IMR-90 (cell line): Measurements from ENCODE around the gene MRPL32. TPM values are rescaled to one million over a fixed set of nuclear protein-coding genes. Genes with fewer than 3 reads are reported as not detected.

Source experiments
- ATAC-seq: fragments of 200-7000 bp; cut with Tn5 transposase; 2 replicates; pipeline ENCODE4 v1.9.1; 2020; ENCODE audit warnings: low read depth, mild to moderate bottlenecking, moderate library complexity
- BruUV-seq: library from RNA; stranded (reverse); fragments of 400-500 nt; replicated peaks from 2 replicates; lab custom pipeline; 2021; lab: Mats Ljungman, UMichigan
- CTCF ChIA-PET: fragments of 300-600 bp; formaldehyde crosslinking; extraction: SDS; loops from one replicate; lab custom pipeline; 2021; ENCODE audit warnings: antibody characterized with exemption; lab: Yijun Ruan, JAX
- POLR2A ChIA-PET: fragments of 300-600 bp; sonication (Branson Sonifier 250); formaldehyde crosslinking; loops from one replicate; lab custom pipeline; 2022; ENCODE audit warnings: antibody characterized with exemption; ENCODE audit not compliant: unreplicated experiment; lab: Charles Lee
- DNase-seq: peaks from one replicate; pipeline ENCODE4 v3.0.0; 2013
- H2AFZ ChIP-seq: replicated peaks from 2 replicates; pipeline ENCODE3; 2013; ENCODE audit warnings: low read length, mild to moderate bottlenecking; ENCODE audit not compliant: poor library complexity
- H2AK5ac ChIP-seq: 2 replicates; pipeline ENCODE4 v1.6.1; 2013; ENCODE audit warnings: low read depth, low read length, inconsistent platforms
- H2AK9ac ChIP-seq: replicated peaks from 2 replicates; pipeline ENCODE3; 2013; ENCODE audit warnings: mild to moderate bottlenecking, low read depth, low read length, moderate library complexity; ENCODE audit not compliant: poor library complexity
- H2BK120ac ChIP-seq: 2 replicates; pipeline ENCODE4 v1.6.1; 2013; ENCODE audit warnings: low read depth, low read length, inconsistent platforms
- H2BK15ac ChIP-seq: 3 replicates; pipeline ENCODE4 v1.6.1; 2013; ENCODE audit warnings: low read depth, low read length, inconsistent platforms
- H2BK20ac ChIP-seq: 2 replicates; pipeline ENCODE4 v1.6.1; 2013; ENCODE audit warnings: low read depth, mild to moderate bottlenecking, inconsistent platforms, low read length, moderate library complexity
- H2BK5ac ChIP-seq: 2 replicates; pipeline ENCODE4 v1.6.1; 2013; ENCODE audit warnings: mild to moderate bottlenecking, low read depth, low read length, inconsistent platforms; ENCODE audit not compliant: poor library complexity, severe bottlenecking
- H3K14ac ChIP-seq: replicated peaks from 2 replicates; pipeline ENCODE4 v1.6.1; 2013; ENCODE audit warnings: low read depth, low read length, inconsistent platforms
- H3K18ac ChIP-seq: 2 replicates; pipeline ENCODE4 v1.6.1; 2013; ENCODE audit warnings: low read depth, low read length, control low read depth
- H3K23ac ChIP-seq: 2 replicates; pipeline ENCODE4 v1.6.1; 2013; ENCODE audit warnings: low read depth, low read length, inconsistent platforms
- H3K27ac ChIP-seq: 2 replicates; pipeline ENCODE4 v1.5.1; 2013; ENCODE audit warnings: mild to moderate bottlenecking, control low read depth, low read length; ENCODE audit not compliant: insufficient read depth
- H3K27me3 ChIP-seq: 2 replicates; pipeline ENCODE4 v1.6.1; 2013; ENCODE audit warnings: low read length; ENCODE audit not compliant: control insufficient read depth, insufficient read depth
- H3K36me3 ChIP-seq: 2 replicates; pipeline ENCODE4 v1.6.1; 2013; ENCODE audit warnings: low read length, mixed read lengths; ENCODE audit not compliant: control insufficient read depth, insufficient read depth
- H3K4ac ChIP-seq: 2 replicates; pipeline ENCODE4 v1.6.1; 2013; ENCODE audit warnings: low read depth, low read length, inconsistent platforms
- H3K4me1 ChIP-seq: 2 replicates; pipeline ENCODE4 v1.6.1; 2013; ENCODE audit warnings: low read length, mixed read lengths; ENCODE audit not compliant: control insufficient read depth, insufficient read depth
- H3K4me2 ChIP-seq: 2 replicates; pipeline ENCODE4 v1.6.1; 2013; ENCODE audit warnings: low read depth, mild to moderate bottlenecking, control low read depth, low read length, moderate library complexity
- H3K4me3 ChIP-seq: 2 replicates; pipeline ENCODE4 v1.5.1; 2013; ENCODE audit warnings: low read depth, mild to moderate bottlenecking, control low read depth, low read length, moderate library complexity; ENCODE audit not compliant: insufficient read depth
- H3K56ac ChIP-seq: 2 replicates; pipeline ENCODE4 v1.6.1; 2013; ENCODE audit warnings: low read length, inconsistent platforms; ENCODE audit not compliant: insufficient read depth; ENCODE audit errors: extremely low read depth
- H3K79me1 ChIP-seq, 2 experiments: 2 replicates each; pipeline ENCODE4 v1.6.1; 2013; ENCODE audit warnings: low read length in 2 of 2, inconsistent platforms in 1 of 2, low read depth in 1 of 2
- H3K9ac ChIP-seq: 2 replicates; pipeline ENCODE4 v1.6.1; 2013; ENCODE audit warnings: low read depth, low read length, control low read depth
- H3K9me1 ChIP-seq: 2 replicates; pipeline ENCODE4 v1.6.1; 2013; ENCODE audit warnings: low read length, inconsistent platforms; ENCODE audit not compliant: insufficient read depth
- H3K9me3 ChIP-seq: 2 replicates; pipeline ENCODE4 v1.6.1; 2013; ENCODE audit warnings: low read length; ENCODE audit not compliant: control insufficient read depth, insufficient read depth
- H4K20me1 ChIP-seq: 2 replicates; pipeline ENCODE4 v1.6.1; 2013; ENCODE audit warnings: low read length, inconsistent platforms; ENCODE audit not compliant: insufficient read depth
- H4K5ac ChIP-seq: 2 replicates; pipeline ENCODE4 v1.6.1; 2013; ENCODE audit warnings: mild to moderate bottlenecking, low read depth, low read length, control low read depth
- H4K8ac ChIP-seq, 2 experiments: 2 replicates each; pipeline ENCODE4 v1.6.1; 2013; ENCODE audit warnings: low read depth in 2 of 2, low read length in 2 of 2, control low read depth in 1 of 2, inconsistent platforms in 1 of 2
- H4K91ac ChIP-seq: 2 replicates; pipeline ENCODE4 v1.6.1; 2013; ENCODE audit warnings: low read depth, low read length, inconsistent platforms; ENCODE audit not compliant: insufficient read depth
- CEBPB ChIP-seq: IDR thresholded peaks from 2 replicates; pipeline ENCODE4 v1.6.1; 2012; ENCODE audit warnings: low read depth, low read length, improper control_type of control experiment
- CHD1 ChIP-seq: IDR thresholded peaks from 2 replicates; pipeline ENCODE4 v1.6.1; 2012; ENCODE audit warnings: low read depth, low read length, improper control_type of control experiment
- MAFK ChIP-seq: IDR thresholded peaks from 2 replicates; pipeline ENCODE4 v1.6.1; 2012; ENCODE audit warnings: low read depth, low read length, improper control_type of control experiment
- MXI1 ChIP-seq: IDR thresholded peaks from 2 replicates; pipeline ENCODE4 v1.6.1; 2012; ENCODE audit warnings: low read depth, mild to moderate bottlenecking, low read length, moderate library complexity, borderline replicate concordance
- POLR2A ChIP-seq: IDR thresholded peaks from 2 replicates; pipeline ENCODE4 v1.6.1; 2012; ENCODE audit warnings: mild to moderate bottlenecking, low read depth, low read length
- RCOR1 ChIP-seq: IDR thresholded peaks from 2 replicates; pipeline ENCODE4 v1.6.1; 2012; ENCODE audit warnings: mild to moderate bottlenecking, low read length, improper control_type of control experiment; ENCODE audit not compliant: insufficient replicate concordance
- RFX5 ChIP-seq: IDR thresholded peaks from 2 replicates; pipeline ENCODE4 v1.8.0; 2012; ENCODE audit warnings: low read depth, mild to moderate bottlenecking, low read length, moderate library complexity
- dilution Hi-C: fragments of 300-500 bp; cut with HindIII; formaldehyde crosslinking; loops from one replicate; pipeline ENCODE4 v1.14.3; 2018; ENCODE audit warnings: low sequenced_read_pairs; ENCODE audit not compliant: unreplicated experiment
- in situ Hi-C: fragments of 300-500 bp; cut with MboI; formaldehyde crosslinking; loops from 3 replicates; pipeline ENCODE4 v1.14.3; 2019; ENCODE audit warnings: low sequenced_read_pairs, inconsistent platforms, mixed read lengths
- intact Hi-C: fragments of 100-400 bp; cut with micrococcal nuclease; formaldehyde crosslinking; loops from 2 replicates; pipeline ENCODE4 v1.10.0; 2022
- polyA plus RNA-seq, 3 experiments: library from polyadenylated mRNA; depleted of rRNA; stranded (reverse); fragments of >200 nt; gene quantifications; 2 replicates each; pipeline ENCODE4 v1.2.3, GENCODE V29; 2012; ENCODE audit warnings: low replicate concordance in 1 of 3
- total RNA-seq: library from RNA; depleted of rRNA; stranded (reverse); fragments of >200 nt; gene quantifications from 2 replicates; pipeline ENCODE4 v1.2.3, GENCODE V29; 2012

Gene MRPL32
- total and polyA plus RNA-seq, 2 of the 4 experiments (the other 2 are of a cell fraction) = 42.3 to 75.3 TPM

GRCh38 chr7:42886893-42887505 is 45.2 kb upstream of the MRPL32 start:
- peaks cover 4% of the 10 kb centered on the region; the same call in 1 of the 2 replicates for H3K4me1 ChIP-seq
- no peak overlapping the region for H3K4me3 ChIP-seq
- H3K27me3 ChIP-seq = no peaks in the 10 kb centered on the region
- no peaks in the 10 kb centered on the region for H3K79me1 ChIP-seq
- H3K27ac ChIP-seq = no peak overlapping the region
- no peak overlapping the region for H3K56ac ChIP-seq
- H2AK5ac ChIP-seq = no peak overlapping the region
- H2BK20ac ChIP-seq = no peak overlapping the region
- ATAC-seq (no peak), DNase-seq (no peak)
- intact Hi-C loops = no loop called here
- H4K20me1 ChIP-seq = no peaks in the 10 kb centered on the region
- H3K14ac ChIP-seq = no peak overlapping the region
- H4K5ac ChIP-seq = no peak overlapping the region
- H4K91ac ChIP-seq = no peak overlapping the region
- H3K9ac ChIP-seq = no peak overlapping the region
- dilution Hi-C loops = no loop called here
- ChIA-PET POLR2A (no interaction called here), CTCF (interaction anchor here (0.6 to 1.4 kb wide), 3 partner anchors 11 to 947 kb away, joined by 3 to 6 read pairs (median 4); no protein-coding TSS in a partner anchor)
- no peak overlapping the region for H3K23ac ChIP-seq
- no peak overlapping the region for H4K8ac ChIP-seq
- no peak overlapping the region for H2AFZ ChIP-seq
- H3K9me1 ChIP-seq = no peaks in the 10 kb centered on the region
- H2BK120ac ChIP-seq = no peak overlapping the region
- H3K36me3 ChIP-seq = no peaks in the 10 kb centered on the region
- H3K4ac ChIP-seq = no peak overlapping the region
- H2AK9ac ChIP-seq = no peak overlapping the region
- BruUV-seq = no TSS peak
- H3K18ac ChIP-seq = no peak overlapping the region
- H3K9me3 ChIP-seq = no peaks in the 10 kb centered on the region
- no peak overlapping the region for H3K4me2 ChIP-seq
- in situ Hi-C loops = loop anchor here (10.0 kb wide), 1 partner anchor 942 kb away; no protein-coding TSS in a partner anchor
- no peak overlapping the region for H2BK5ac ChIP-seq
- TF ChIP-seq RCOR1 (no peak), MAFK (no peak), CEBPB (no peak), POLR2A (no peak), CHD1 (no peak), MXI1 (no peak), RFX5 (no peak)
- H2BK15ac ChIP-seq = no peak overlapping the region
